ENCODE measurements around the gene CFAP65. TPM values are rescaled to one million over a fixed set of nuclear protein-coding genes. Genes with fewer than 3 reads are reported as not detected.

Gene CFAP65
- total RNA-seq, 1 experiment from 2014 or later, result 0.44 TPM

- H3K4me3 Mint-ChIP-seq, result peak overlapping the region; percentile 60
- ChIA-PET CTCF (interaction anchor here (0.6 to 10.6 kb wide), 26 partner anchors 9 to 576 kb away, joined by 3 to 158 read pairs (median 4); partner anchors contain the start of genes CDK5R2, FEV and IHH), POLR2A (no interaction called here)
- no peaks in the 10 kb centered on the region for H3K36me3 Mint-ChIP-seq
- TF ChIP-seq, protein P1, sequence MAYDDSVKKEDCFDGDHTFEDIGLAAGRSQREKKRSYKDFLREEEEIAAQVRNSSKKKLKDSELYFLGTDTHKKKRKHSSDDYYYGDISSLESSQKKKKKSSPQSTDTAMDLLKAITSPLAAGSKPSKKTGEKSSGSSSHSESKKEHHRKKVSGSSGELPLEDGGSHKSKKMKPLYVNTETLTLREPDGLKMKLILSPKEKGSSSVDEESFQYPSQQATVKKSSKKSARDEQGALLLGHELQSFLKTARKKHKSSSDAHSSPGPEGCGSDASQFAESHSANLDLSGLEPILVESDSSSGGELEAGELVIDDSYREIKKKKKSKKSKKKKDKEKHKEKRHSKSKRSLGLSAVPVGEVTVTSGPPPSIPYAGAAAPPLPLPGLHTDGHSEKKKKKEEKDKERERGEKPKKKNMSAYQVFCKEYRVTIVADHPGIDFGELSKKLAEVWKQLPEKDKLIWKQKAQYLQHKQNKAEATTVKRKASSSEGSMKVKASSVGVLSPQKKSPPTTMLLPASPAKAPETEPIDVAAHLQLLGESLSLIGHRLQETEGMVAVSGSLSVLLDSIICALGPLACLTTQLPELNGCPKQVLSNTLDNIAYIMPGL (CRISPR knock-in tag; IDR thresholded peaks at IDR 0.05), result 0 out of 2 replicates have a peak, but pooled peaks have one; percentile 30
- TF ChIP-seq, protein P2, sequence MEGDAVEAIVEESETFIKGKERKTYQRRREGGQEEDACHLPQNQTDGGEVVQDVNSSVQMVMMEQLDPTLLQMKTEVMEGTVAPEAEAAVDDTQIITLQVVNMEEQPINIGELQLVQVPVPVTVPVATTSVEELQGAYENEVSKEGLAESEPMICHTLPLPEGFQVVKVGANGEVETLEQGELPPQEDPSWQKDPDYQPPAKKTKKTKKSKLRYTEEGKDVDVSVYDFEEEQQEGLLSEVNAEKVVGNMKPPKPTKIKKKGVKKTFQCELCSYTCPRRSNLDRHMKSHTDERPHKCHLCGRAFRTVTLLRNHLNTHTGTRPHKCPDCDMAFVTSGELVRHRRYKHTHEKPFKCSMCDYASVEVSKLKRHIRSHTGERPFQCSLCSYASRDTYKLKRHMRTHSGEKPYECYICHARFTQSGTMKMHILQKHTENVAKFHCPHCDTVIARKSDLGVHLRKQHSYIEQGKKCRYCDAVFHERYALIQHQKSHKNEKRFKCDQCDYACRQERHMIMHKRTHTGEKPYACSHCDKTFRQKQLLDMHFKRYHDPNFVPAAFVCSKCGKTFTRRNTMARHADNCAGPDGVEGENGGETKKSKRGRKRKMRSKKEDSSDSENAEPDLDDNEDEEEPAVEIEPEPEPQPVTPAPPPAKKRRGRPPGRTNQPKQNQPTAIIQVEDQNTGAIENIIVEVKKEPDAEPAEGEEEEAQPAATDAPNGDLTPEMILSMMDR (IDR thresholded peaks at IDR 0.05), result peak; percentile 90
- TF ChIP-seq ZNF263 (CRISPR knock-in tag; IDR thresholded peaks at IDR 0.05; ENCODE audit: low read depth) (no peak), EMX1 (CRISPR knock-in tag; IDR thresholded peaks at IDR 0.05) (no peak), SP1 (CRISPR knock-in tag; conservative IDR thresholded peaks at IDR 0.05) (peak; percentile 69), ZNF396 (CRISPR knock-in tag; IDR thresholded peaks at IDR 0.05; ENCODE audit: borderline replicate concordance) (no peak), MYBL2 (CRISPR knock-in tag; IDR thresholded peaks at IDR 0.05) (0 out of 2 replicates have a peak, but pooled peaks have one; percentile 46), FOXP1 (CRISPR knock-in tag; IDR thresholded peaks at IDR 0.05; ENCODE audit: borderline replicate concordance) (peak; percentile 39; the same call in 1 of the 2 replicates), KAT7 (CRISPR knock-in tag; IDR thresholded peaks at IDR 0.05; ENCODE audit: borderline replicate concordance) (no peak), ZNF512 (CRISPR knock-in tag; IDR thresholded peaks at IDR 0.05; ENCODE audit: borderline replicate concordance) (no peak), GABPB1 (CRISPR knock-in tag; IDR thresholded peaks at IDR 0.05) (0 out of 2 replicates have a peak, but pooled peaks have one; percentile 30), TEAD1 (CRISPR knock-in tag; IDR thresholded peaks at IDR 0.05) (no peak)
- H3K27ac Mint-ChIP-seq, result no peak overlapping the region
- DNase-seq (ENCODE audit: low spot score), result peak; percentile 93
- ATAC-seq, result peak; percentile 49
- H3K9me3 Mint-ChIP-seq, result no peaks in the 10 kb centered on the region
- H3K4me1 Mint-ChIP-seq, result peaks cover 26% of the 10 kb centered on the region
- H3K27me3 Mint-ChIP-seq (ENCODE audit: low read depth), result peaks cover 100% of the 10 kb centered on the region
Measured at GRCh38 chr2:218995972-218996711, 45.2 kb downstream of the CFAP65 start.

DNA sequence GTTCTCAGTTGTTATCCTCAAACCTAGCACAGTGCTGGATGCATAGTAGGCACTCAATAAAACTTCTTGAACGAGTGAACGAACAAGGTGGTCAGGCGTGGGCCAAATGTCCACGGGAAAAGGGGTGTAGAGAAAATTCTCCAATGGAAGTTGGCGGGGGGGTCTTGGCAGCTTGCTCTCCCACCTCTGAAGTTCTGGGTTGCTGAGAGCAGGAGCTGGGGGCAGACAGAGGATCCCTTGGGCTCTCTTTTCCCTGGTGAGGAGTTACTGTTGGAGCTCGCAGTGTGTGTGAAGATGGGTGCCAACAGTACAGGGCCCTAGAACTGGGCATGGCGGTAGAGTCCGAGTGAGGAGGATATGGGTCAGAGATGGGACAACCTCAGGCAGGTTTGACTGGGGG lies 45.8 kb downstream of the CFAP65 start:
- no peak for DNase-seq (ENCODE audit: low spot score)
- Mint-ChIP-seq H3K9me3 (no peaks in the 10 kb centered on the region), H3K27me3 (ENCODE audit: low read depth) (peaks cover 100% of the 10 kb centered on the region), H3K27ac (no peak overlapping the region), H3K36me3 (no peaks in the 10 kb centered on the region), H3K4me3 (no peak overlapping the region), H3K4me1 (peaks cover 21% of the 10 kb centered on the region)
- ChIA-PET POLR2A (no interaction called here), CTCF (interaction anchor here (0.6 to 10.6 kb wide), 16 partner anchors 10 to 125 kb away, joined by 3 to 158 read pairs (median 4); partner anchors contain the start of gene FEV)
- TF ChIP-seq, protein P3, sequence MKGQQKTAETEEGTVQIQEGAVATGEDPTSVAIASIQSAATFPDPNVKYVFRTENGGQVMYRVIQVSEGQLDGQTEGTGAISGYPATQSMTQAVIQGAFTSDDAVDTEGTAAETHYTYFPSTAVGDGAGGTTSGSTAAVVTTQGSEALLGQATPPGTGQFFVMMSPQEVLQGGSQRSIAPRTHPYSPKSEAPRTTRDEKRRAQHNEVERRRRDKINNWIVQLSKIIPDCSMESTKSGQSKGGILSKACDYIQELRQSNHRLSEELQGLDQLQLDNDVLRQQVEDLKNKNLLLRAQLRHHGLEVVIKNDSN (CRISPR knock-in tag; IDR thresholded peaks at IDR 0.05), result no peak
- TF ChIP-seq SP1 (CRISPR knock-in tag; conservative IDR thresholded peaks at IDR 0.05) (no peak), CREM (CRISPR knock-in tag; IDR thresholded peaks at IDR 0.05) (no peak), SMAD4 (CRISPR knock-in tag; IDR thresholded peaks at IDR 0.05) (no peak), ATF3 (CRISPR knock-in tag; conservative IDR thresholded peaks at IDR 0.05) (no peak), RORB (CRISPR knock-in tag; IDR thresholded peaks at IDR 0.05) (no peak), IRF1 (CRISPR knock-in tag; IDR thresholded peaks at IDR 0.05) (no peak)
- no peak for ATAC-seq
